HepG2 (cell line): ENCODE data around the gene REM2. TPM values are rescaled to one million over a fixed set of nuclear protein-coding genes. Genes with fewer than 3 reads are reported as not detected.
A peak's percentile ranks its signal among the peaks of the same experiment; 100 is the strongest.

Experiments used
- ATRX ChIP-seq: sonication (generic); formaldehyde crosslinking; IDR thresholded peaks from 2 replicates; pipeline ENCODE4 v1.4.0; 2020; ENCODE audit warnings: missing genetic modification reagents, borderline replicate concordance
- HNF4A ChIP-seq: sonication (generic); formaldehyde crosslinking; IDR thresholded peaks from 2 replicates; pipeline ENCODE4 v1.4.0; 2020; ENCODE audit warnings: missing genetic modification reagents
- MTA1 ChIP-seq: sonication (generic); formaldehyde crosslinking; IDR thresholded peaks from 2 replicates; pipeline ENCODE4 v1.4.0; 2020; ENCODE audit warnings: missing genetic modification reagents, mild to moderate bottlenecking, borderline replicate concordance
- NFRKB ChIP-seq: fragments of 450-650 bp; IDR thresholded peaks from 2 replicates; pipeline ENCODE4 v1.6.1; 2017
- PAX8 ChIP-seq: sonication (generic); formaldehyde crosslinking; IDR thresholded peaks from 2 replicates; pipeline ENCODE4 v1.8.0; 2022; ENCODE audit warnings: mild to moderate bottlenecking, missing genetic modification reagents, borderline replicate concordance
- RARG ChIP-seq: sonication (generic); formaldehyde crosslinking; IDR thresholded peaks from 2 replicates; pipeline ENCODE4 v1.4.0; 2020; ENCODE audit warnings: low read depth, mild to moderate bottlenecking, missing genetic modification reagents
- REL ChIP-seq: sonication (generic); formaldehyde crosslinking; conservative IDR thresholded peaks from 2 replicates; pipeline ENCODE4 v1.8.0; 2022; ENCODE audit warnings: mild to moderate bottlenecking, missing genetic modification reagents, moderate library complexity
- SMAD3 ChIP-seq: sonication (generic); formaldehyde crosslinking; IDR thresholded peaks from 2 replicates; pipeline ENCODE4 v1.4.0; 2020; ENCODE audit warnings: missing genetic modification reagents
- ZMYM3 ChIP-seq: sonication (generic); formaldehyde crosslinking; IDR thresholded peaks from 2 replicates; pipeline ENCODE4 v1.5.1; 2020; ENCODE audit warnings: mild to moderate bottlenecking, missing genetic modification reagents
- ZNF510 ChIP-seq: sonication (generic); formaldehyde crosslinking; IDR thresholded peaks from 2 replicates; pipeline ENCODE4 v1.4.0; 2020; ENCODE audit warnings: low read depth, mild to moderate bottlenecking, missing genetic modification reagents
- polyA plus RNA-seq, 8 experiments: library from polyadenylated mRNA; depleted of rRNA in 3 of 8; stranded (reverse) in 7 of 8; unstranded in 1 of 8; fragments of >200 nt; fragmentation: Illumina TruSeq in 4 of 8; extraction: Trizol in 4 of 8; gene quantifications; 2 replicates each; pipeline versions ENCODE4 v1.2.1 to v1.2.3, GENCODE V29; 2011 to 2016; ENCODE audit warnings: low read depth in 4 of 8, missing spikeins in 1 of 8, mixed read lengths in 1 of 8; ENCODE audit not compliant: insufficient read depth in 1 of 8
- total RNA-seq, 5 experiments: library from RNA; depleted of rRNA; stranded (reverse); fragments of >200 nt; fragmentation: Illumina TruSeq; extraction: Trizol; gene quantifications; 2 replicates each; pipeline ENCODE4 v1.2.3, GENCODE V29; 2016; ENCODE audit warnings: low read depth in 1 of 5
- TF ChIP-seq, protein P1 (sequence below): sonication (generic); formaldehyde crosslinking; IDR thresholded peaks from 2 replicates; pipeline ENCODE4 v1.4.0; 2020; ENCODE audit warnings: missing genetic modification reagents
- TF ChIP-seq, protein P2 (sequence below): sonication (generic); formaldehyde crosslinking; conservative IDR thresholded peaks from 2 replicates; pipeline ENCODE4 v1.4.0; 2020; ENCODE audit warnings: mild to moderate bottlenecking, missing genetic modification reagents, moderate library complexity
- TF ChIP-seq, protein P3 (sequence below): IDR thresholded peaks from 2 replicates; pipeline ENCODE4 v1.6.1; 2016; ENCODE audit warnings: control low read depth
- TF ChIP-seq, protein P4 (sequence below): sonication (generic); formaldehyde crosslinking; IDR thresholded peaks from 2 replicates; pipeline ENCODE4 v1.4.0; 2020; ENCODE audit warnings: mild to moderate bottlenecking, missing genetic modification reagents, borderline replicate concordance
- TF ChIP-seq, protein P5 (sequence below): sonication (generic); formaldehyde crosslinking; IDR thresholded peaks from 2 replicates; pipeline ENCODE4 v1.4.0; 2020; ENCODE audit warnings: mild to moderate bottlenecking, missing genetic modification reagents

REM2 gene
- total and polyA plus RNA-seq, 2 of the 13 experiments (the other 11 are each of a cell fraction or from before 2014, with no cell fraction given) = 0.20 TPM; not detected in 1

DNA sequence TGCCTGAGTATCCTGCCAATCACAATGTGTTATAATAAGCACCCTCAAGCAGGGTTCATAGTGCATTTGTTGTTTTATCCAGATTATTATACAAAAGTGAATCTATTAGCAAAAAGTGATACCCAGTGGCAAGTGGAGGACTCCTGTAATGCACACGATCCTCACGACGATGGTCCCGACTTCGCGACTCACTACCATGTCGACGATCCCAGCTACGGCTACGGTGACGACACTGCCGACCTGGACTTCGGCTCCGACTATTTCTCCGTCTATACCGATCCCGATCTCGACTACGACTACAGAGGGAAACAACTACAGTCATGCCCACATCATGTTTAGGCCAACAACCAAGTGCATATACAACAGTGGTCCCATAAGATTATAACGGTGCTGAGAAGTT, 23.1 kb downstream of the REM2 start (continued):
- TF ChIP-seq, protein P1, sequence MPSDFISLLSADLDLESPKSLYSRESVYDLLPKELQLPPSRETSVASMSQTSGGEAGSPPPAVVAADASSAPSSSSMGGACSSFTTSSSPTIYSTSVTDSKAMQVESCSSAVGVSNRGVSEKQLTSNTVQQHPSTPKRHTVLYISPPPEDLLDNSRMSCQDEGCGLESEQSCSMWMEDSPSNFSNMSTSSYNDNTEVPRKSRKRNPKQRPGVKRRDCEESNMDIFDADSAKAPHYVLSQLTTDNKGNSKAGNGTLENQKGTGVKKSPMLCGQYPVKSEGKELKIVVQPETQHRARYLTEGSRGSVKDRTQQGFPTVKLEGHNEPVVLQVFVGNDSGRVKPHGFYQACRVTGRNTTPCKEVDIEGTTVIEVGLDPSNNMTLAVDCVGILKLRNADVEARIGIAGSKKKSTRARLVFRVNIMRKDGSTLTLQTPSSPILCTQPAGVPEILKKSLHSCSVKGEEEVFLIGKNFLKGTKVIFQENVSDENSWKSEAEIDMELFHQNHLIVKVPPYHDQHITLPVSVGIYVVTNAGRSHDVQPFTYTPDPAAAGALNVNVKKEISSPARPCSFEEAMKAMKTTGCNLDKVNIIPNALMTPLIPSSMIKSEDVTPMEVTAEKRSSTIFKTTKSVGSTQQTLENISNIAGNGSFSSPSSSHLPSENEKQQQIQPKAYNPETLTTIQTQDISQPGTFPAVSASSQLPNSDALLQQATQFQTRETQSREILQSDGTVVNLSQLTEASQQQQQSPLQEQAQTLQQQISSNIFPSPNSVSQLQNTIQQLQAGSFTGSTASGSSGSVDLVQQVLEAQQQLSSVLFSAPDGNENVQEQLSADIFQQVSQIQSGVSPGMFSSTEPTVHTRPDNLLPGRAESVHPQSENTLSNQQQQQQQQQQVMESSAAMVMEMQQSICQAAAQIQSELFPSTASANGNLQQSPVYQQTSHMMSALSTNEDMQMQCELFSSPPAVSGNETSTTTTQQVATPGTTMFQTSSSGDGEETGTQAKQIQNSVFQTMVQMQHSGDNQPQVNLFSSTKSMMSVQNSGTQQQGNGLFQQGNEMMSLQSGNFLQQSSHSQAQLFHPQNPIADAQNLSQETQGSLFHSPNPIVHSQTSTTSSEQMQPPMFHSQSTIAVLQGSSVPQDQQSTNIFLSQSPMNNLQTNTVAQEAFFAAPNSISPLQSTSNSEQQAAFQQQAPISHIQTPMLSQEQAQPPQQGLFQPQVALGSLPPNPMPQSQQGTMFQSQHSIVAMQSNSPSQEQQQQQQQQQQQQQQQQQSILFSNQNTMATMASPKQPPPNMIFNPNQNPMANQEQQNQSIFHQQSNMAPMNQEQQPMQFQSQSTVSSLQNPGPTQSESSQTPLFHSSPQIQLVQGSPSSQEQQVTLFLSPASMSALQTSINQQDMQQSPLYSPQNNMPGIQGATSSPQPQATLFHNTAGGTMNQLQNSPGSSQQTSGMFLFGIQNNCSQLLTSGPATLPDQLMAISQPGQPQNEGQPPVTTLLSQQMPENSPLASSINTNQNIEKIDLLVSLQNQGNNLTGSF = no peak
- no peak for TF ChIP-seq ZNF510 (CRISPR knock-in tag)
- TF ChIP-seq ZMYM3 (CRISPR knock-in tag) = peak; percentile 6; the same call in 1 of the 2 replicates
- TF ChIP-seq REL (CRISPR knock-in tag) = no peak
- TF ChIP-seq, protein P2, sequence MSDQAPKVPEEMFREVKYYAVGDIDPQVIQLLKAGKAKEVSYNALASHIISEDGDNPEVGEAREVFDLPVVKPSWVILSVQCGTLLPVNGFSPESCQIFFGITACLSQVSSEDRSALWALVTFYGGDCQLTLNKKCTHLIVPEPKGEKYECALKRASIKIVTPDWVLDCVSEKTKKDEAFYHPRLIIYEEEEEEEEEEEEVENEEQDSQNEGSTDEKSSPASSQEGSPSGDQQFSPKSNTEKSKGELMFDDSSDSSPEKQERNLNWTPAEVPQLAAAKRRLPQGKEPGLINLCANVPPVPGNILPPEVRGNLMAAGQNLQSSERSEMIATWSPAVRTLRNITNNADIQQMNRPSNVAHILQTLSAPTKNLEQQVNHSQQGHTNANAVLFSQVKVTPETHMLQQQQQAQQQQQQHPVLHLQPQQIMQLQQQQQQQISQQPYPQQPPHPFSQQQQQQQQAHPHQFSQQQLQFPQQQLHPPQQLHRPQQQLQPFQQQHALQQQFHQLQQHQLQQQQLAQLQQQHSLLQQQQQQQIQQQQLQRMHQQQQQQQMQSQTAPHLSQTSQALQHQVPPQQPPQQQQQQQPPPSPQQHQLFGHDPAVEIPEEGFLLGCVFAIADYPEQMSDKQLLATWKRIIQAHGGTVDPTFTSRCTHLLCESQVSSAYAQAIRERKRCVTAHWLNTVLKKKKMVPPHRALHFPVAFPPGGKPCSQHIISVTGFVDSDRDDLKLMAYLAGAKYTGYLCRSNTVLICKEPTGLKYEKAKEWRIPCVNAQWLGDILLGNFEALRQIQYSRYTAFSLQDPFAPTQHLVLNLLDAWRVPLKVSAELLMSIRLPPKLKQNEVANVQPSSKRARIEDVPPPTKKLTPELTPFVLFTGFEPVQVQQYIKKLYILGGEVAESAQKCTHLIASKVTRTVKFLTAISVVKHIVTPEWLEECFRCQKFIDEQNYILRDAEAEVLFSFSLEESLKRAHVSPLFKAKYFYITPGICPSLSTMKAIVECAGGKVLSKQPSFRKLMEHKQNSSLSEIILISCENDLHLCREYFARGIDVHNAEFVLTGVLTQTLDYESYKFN (CRISPR knock-in tag) = no peak
- 0 out of 2 replicates have a peak, but pooled peaks have one; percentile 63 for TF ChIP-seq PAX8 (CRISPR knock-in tag)
- TF ChIP-seq, protein P3, sequence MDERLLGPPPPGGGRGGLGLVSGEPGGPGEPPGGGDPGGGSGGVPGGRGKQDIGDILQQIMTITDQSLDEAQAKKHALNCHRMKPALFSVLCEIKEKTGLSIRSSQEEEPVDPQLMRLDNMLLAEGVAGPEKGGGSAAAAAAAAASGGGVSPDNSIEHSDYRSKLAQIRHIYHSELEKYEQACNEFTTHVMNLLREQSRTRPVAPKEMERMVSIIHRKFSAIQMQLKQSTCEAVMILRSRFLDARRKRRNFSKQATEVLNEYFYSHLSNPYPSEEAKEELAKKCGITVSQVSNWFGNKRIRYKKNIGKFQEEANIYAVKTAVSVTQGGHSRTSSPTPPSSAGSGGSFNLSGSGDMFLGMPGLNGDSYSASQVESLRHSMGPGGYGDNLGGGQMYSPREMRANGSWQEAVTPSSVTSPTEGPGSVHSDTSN (CRISPR knock-in tag) = no peak
- no peak for TF ChIP-seq SMAD3
- TF ChIP-seq, protein P4, sequence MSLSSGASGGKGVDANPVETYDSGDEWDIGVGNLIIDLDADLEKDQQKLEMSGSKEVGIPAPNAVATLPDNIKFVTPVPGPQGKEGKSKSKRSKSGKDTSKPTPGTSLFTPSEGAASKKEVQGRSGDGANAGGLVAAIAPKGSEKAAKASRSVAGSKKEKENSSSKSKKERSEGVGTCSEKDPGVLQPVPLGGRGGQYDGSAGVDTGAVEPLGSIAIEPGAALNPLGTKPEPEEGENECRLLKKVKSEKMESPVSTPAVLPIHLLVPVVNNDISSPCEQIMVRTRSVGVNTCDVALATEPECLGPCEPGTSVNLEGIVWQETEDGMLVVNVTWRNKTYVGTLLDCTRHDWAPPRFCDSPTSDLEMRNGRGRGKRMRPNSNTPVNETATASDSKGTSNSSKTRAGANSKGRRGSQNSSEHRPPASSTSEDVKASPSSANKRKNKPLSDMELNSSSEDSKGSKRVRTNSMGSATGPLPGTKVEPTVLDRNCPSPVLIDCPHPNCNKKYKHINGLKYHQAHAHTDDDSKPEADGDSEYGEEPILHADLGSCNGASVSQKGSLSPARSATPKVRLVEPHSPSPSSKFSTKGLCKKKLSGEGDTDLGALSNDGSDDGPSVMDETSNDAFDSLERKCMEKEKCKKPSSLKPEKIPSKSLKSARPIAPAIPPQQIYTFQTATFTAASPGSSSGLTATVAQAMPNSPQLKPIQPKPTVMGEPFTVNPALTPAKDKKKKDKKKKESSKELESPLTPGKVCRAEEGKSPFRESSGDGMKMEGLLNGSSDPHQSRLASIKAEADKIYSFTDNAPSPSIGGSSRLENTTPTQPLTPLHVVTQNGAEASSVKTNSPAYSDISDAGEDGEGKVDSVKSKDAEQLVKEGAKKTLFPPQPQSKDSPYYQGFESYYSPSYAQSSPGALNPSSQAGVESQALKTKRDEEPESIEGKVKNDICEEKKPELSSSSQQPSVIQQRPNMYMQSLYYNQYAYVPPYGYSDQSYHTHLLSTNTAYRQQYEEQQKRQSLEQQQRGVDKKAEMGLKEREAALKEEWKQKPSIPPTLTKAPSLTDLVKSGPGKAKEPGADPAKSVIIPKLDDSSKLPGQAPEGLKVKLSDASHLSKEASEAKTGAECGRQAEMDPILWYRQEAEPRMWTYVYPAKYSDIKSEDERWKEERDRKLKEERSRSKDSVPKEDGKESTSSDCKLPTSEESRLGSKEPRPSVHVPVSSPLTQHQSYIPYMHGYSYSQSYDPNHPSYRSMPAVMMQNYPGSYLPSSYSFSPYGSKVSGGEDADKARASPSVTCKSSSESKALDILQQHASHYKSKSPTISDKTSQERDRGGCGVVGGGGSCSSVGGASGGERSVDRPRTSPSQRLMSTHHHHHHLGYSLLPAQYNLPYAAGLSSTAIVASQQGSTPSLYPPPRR = no peak
- TF ChIP-seq, protein P5, sequence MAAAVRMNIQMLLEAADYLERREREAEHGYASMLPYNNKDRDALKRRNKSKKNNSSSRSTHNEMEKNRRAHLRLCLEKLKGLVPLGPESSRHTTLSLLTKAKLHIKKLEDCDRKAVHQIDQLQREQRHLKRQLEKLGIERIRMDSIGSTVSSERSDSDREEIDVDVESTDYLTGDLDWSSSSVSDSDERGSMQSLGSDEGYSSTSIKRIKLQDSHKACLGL = no peak
- TF ChIP-seq HNF4A (CRISPR knock-in tag) = no peak
- no peak for TF ChIP-seq NFRKB
- 0 out of 2 replicates have a peak, but pooled peaks have one; percentile 53 for TF ChIP-seq MTA1 (CRISPR knock-in tag)
- TF ChIP-seq ATRX (CRISPR knock-in tag) = no peak
- TF ChIP-seq RARG (CRISPR knock-in tag) = no peak
